LNCAP (cell line): Measurements from ENCODE around the gene PPL.

ENCODE experiments used
- CTCF ChIP-seq: fragments of 450-650 bp; IDR thresholded peaks from 2 replicates; pipeline ENCODE4 v1.5.1; 2017; ENCODE audit warnings: mild to moderate bottlenecking

PPL gene

DNA sequence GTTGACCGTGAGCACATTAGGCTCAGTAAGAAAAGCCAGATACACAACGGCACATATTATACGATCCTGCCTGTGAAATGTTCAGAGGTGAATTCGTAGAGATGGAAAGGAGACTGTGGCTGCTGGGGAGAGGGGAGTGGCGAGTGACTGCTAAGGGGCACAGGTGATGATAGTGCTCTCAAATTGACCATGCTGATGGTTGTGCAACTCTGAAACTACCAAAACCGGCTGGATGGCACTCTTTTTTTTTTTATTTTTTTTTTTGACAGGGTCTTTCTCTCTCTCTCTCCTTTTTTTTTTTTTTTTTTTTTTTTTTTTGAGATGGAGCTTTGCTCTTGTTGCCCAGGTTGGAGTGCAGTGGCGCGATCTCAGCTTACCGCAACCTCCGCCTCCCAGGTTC is 13.0 kb upstream of the PPL start:
- TF ChIP-seq CTCF: no peak

DNA sequence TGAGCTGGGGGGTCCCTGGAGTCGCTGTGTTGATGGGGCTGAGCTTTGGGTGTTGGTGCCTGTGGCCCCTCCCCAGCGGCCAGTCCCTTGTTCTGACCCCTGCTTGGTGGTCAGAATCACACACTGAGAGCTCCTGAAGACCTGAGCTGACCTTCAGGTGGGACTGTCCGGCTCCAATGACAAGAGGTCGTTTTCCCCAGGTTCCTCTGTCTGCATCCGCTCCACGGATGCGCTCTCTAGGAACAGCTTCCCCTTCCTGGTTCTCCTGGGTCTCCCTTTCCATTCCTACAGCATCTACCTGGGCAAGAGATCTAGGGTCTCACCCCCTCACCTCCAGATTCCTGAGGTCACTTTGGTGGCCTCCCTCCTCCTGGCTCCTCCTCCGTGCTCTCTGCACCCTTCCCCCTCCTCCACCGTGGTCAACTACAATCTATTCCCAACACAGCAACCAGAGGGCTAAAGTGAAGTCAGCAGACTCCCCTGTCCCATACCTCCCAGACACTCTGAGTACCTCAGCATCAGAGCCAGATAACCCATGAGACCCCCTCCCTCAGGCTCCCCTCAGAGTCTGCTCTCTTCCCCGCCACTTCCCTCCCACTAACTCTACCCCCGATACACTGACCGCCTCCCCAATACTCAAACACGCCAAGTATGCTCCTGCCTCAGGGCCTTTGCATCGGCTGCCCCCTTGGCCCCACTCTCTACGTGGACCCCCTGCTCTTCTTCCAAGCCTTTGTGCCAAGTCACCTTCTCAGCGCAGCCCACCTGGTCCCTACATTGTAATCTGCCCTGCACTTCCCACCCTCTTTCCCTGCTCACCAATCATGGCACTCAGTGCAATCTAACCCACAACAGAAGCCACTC is 12.2 kb upstream of the PPL start:
- no peak for TF ChIP-seq CTCF

- TF ChIP-seq CTCF: no peak
These were observed 11.0 kb upstream of the PPL start for GRCh38 chr16:4947722-4948503.

GRCh38 chr16:4946917-4947316 is 10.0 kb upstream of the PPL start:
- TF ChIP-seq CTCF: no peak

GRCh38 chr16:4945560-4946502 is 8.9 kb upstream of the PPL start:
- no peak for TF ChIP-seq CTCF

DNA sequence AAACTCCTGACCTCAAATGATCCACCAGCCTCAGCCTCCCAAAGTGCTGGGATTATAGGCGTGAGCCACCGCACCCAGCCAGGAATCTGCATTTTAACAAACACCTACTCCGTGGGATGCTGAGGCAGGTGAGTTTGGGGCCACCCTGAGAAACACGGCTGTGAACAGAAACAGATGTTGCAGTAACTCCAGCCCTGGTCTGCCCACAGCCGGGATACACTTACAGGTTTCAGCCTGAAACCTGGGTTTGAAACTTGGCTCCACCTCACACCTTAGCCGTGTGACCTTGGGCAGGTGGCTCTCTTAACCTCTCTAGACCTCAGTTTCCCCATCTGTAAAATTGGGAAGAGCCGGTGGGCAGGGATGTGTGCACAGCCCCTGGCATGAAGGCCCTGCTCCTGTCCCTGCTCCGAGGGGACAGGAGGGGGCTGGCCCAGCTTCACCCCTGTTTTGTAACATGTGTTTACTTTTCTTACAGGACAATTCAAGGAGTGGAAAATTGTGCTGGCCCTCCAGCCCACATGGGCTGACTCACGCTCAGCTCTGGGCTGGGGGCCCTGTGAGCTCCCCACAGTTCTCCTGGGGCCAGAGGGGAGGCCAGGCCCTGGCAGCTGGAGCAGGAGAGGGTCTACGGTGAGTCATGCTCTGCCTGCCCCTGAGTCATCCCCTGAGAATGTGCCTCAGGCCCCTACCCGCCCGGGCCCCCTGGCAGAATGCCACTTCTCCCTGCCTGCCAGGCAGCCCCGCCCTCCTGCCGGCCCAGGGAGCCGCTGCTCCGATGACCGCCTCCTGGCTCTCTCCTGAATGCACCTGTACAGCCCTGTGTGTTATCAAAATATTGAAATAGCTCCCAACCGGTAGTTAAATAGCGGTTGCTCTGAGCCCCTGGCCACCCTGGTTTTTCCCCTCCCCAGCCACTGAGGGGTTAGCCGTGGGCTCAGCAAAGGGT is 7.7 kb upstream of the PPL start:
- no peak for TF ChIP-seq CTCF
